ENCODE data around the gene CDK2AP2.
"Not testable (repeated sequence)": the region's sequence is repeated elsewhere in the genome, so short reads cannot be mapped to it uniquely, and the experiment has no call there.

The CDK2AP2 gene

GRCh38 chr11:67490727-67491065, 17.3 kb downstream of the CDK2AP2 start:
- H3K4me1 Mint-ChIP-seq = peaks cover 38% of the 10 kb centered on the region
- no peak overlapping the region for H3K4me3 Mint-ChIP-seq
- no peak overlapping the region for H3K27ac Mint-ChIP-seq
- no peaks in the 10 kb centered on the region for H3K9me3 Mint-ChIP-seq
- H3K27me3 Mint-ChIP-seq = no peaks in the 10 kb centered on the region
- peaks cover 14% of the 10 kb centered on the region for H3K36me3 Mint-ChIP-seq

GRCh38 chr11:67489885-67490726, 17.9 kb downstream of the CDK2AP2 start:
- H3K27ac Mint-ChIP-seq = peak overlapping the region; percentile 86
- peaks cover 14% of the 10 kb centered on the region for H3K36me3 Mint-ChIP-seq
- no peak overlapping the region for H3K4me3 Mint-ChIP-seq
- no peaks in the 10 kb centered on the region for H3K9me3 Mint-ChIP-seq
- H3K4me1 Mint-ChIP-seq = peaks cover 41% of the 10 kb centered on the region
- no peaks in the 10 kb centered on the region for H3K27me3 Mint-ChIP-seq

- no peak overlapping the region for H3K4me3 Mint-ChIP-seq
- H3K4me1 Mint-ChIP-seq = peaks cover 49% of the 10 kb centered on the region
Measured at GRCh38 chr11:67489203-67489884, 18.6 kb downstream of the CDK2AP2 start.

GRCh38 chr11:67486481-67487195, 21.3 kb downstream of the CDK2AP2 start:
- Mint-ChIP-seq H3K9me3 (no peaks in the 10 kb centered on the region), H3K27ac (peak overlapping the region; percentile 100), H3K4me3 (peak overlapping the region; percentile 83), H3K36me3 (peaks cover 15% of the 10 kb centered on the region), H3K4me1 (peaks cover 68% of the 10 kb centered on the region), H3K27me3 (no peaks in the 10 kb centered on the region)

More at GRCh38 chr11:67489203-67489884, 18.6 kb downstream of the CDK2AP2 start:
- peaks cover 14% of the 10 kb centered on the region for H3K36me3 Mint-ChIP-seq
- peak overlapping the region; percentile 86 for H3K27ac Mint-ChIP-seq
- H3K9me3 Mint-ChIP-seq = no peaks in the 10 kb centered on the region
- no peaks in the 10 kb centered on the region for H3K27me3 Mint-ChIP-seq

GRCh38 chr11:67485873-67486361, 22.0 kb downstream of the CDK2AP2 start:
- H3K36me3 Mint-ChIP-seq = peaks cover 15% of the 10 kb centered on the region
- peak overlapping the region; percentile 94 for H3K27ac Mint-ChIP-seq
- peaks cover 68% of the 10 kb centered on the region for H3K4me1 Mint-ChIP-seq
- H3K9me3 Mint-ChIP-seq, H3K27me3 Mint-ChIP-seq: not testable (repeated sequence)
- H3K4me3 Mint-ChIP-seq = peak overlapping the region; percentile 83

- Mint-ChIP-seq H3K9me3 (no peaks in the 10 kb centered on the region), H3K4me3 (peak overlapping the region; percentile 96), H3K36me3 (peaks cover 15% of the 10 kb centered on the region), H3K27ac (peak overlapping the region; percentile 100), H3K4me1 (peaks cover 68% of the 10 kb centered on the region), H3K27me3 (no peaks in the 10 kb centered on the region)
Measured at GRCh38 chr11:67484847-67485311, 23.1 kb downstream of the CDK2AP2 start.

GRCh38 chr11:67483831-67484665, 23.9 kb downstream of the CDK2AP2 start:
- Mint-ChIP-seq H3K36me3 (peaks cover 13% of the 10 kb centered on the region), H3K4me1 (peaks cover 63% of the 10 kb centered on the region), H3K9me3 (no peaks in the 10 kb centered on the region), H3K4me3 (peak overlapping the region; percentile 96), H3K27me3 (no peaks in the 10 kb centered on the region), H3K27ac (peak overlapping the region; percentile 100)

GRCh38 chr11:67482827-67483798, 24.8 kb downstream of the CDK2AP2 start, which contains the start of gene AIP:
Gene AIP, plus strand, starts transcription at chr11:67483026. Its CDS starts 133 bp downstream, at chr11:67483159.
- H3K27me3 Mint-ChIP-seq = no peaks in the 10 kb centered on the region
- H3K27ac Mint-ChIP-seq = peak within 1 kb of the TSS; percentile 100
- H3K36me3 Mint-ChIP-seq = peaks cover 13% of the 10 kb centered on the region
- peaks cover 54% of the 10 kb centered on the region for H3K4me1 Mint-ChIP-seq
- H3K9me3 Mint-ChIP-seq = no peaks in the 10 kb centered on the region
- H3K4me3 Mint-ChIP-seq = peak within 1 kb of the TSS; percentile 96

GRCh38 chr11:67482275-67482826, 25.6 kb downstream of the CDK2AP2 start:
- H3K27ac Mint-ChIP-seq = peak overlapping the region; percentile 100
- peaks cover 7% of the 10 kb centered on the region for H3K36me3 Mint-ChIP-seq
- no peaks in the 10 kb centered on the region for H3K9me3 Mint-ChIP-seq
- H3K4me3 Mint-ChIP-seq = peak overlapping the region; percentile 96
- H3K27me3 Mint-ChIP-seq = no peaks in the 10 kb centered on the region
- peaks cover 46% of the 10 kb centered on the region for H3K4me1 Mint-ChIP-seq

GRCh38 chr11:67477344-67478050, 30.5 kb downstream of the CDK2AP2 start:
- not testable (repeated sequence) for H3K27me3 Mint-ChIP-seq, H3K9me3 Mint-ChIP-seq, H3K4me1 Mint-ChIP-seq, H3K4me3 Mint-ChIP-seq, H3K27ac Mint-ChIP-seq, H3K36me3 Mint-ChIP-seq

- H3K27ac Mint-ChIP-seq, H3K9me3 Mint-ChIP-seq, H3K4me3 Mint-ChIP-seq, H3K36me3 Mint-ChIP-seq, H3K4me1 Mint-ChIP-seq, H3K27me3 Mint-ChIP-seq: not testable (repeated sequence)
Measured at GRCh38 chr11:67476692-67477091, 31.3 kb downstream of the CDK2AP2 start.

GRCh38 chr11:67472882-67473281, 35.1 kb downstream of the CDK2AP2 start:
- H3K4me1 Mint-ChIP-seq = peaks cover 10% of the 10 kb centered on the region
- H3K9me3 Mint-ChIP-seq = no peaks in the 10 kb centered on the region
- H3K36me3 Mint-ChIP-seq = no peaks in the 10 kb centered on the region
- no peak overlapping the region for H3K4me3 Mint-ChIP-seq
- no peak overlapping the region for H3K27ac Mint-ChIP-seq
- H3K27me3 Mint-ChIP-seq = no peaks in the 10 kb centered on the region

GRCh38 chr11:67470337-67471002, 37.5 kb downstream of the CDK2AP2 start:
- Mint-ChIP-seq H3K27ac (no peak overlapping the region), H3K9me3 (no peaks in the 10 kb centered on the region), H3K4me3 (no peak overlapping the region), H3K4me1 (peaks cover 25% of the 10 kb centered on the region), H3K36me3 (no peaks in the 10 kb centered on the region), H3K27me3 (no peaks in the 10 kb centered on the region)

Data from activated naive CD4-positive, alpha-beta T cell treated with anti-CD3 and anti-CD28 coated beads, Interleukin-2, amount 50 U/mL, for 24 hours (primary cell).